ENCODE results near the gene KCNQ5. TPM values are rescaled to one million over a fixed set of nuclear protein-coding genes. Genes with fewer than 3 reads are reported as not detected.

Gene KCNQ5
- total RNA-seq, 1 experiment from 2014 or later, result 9.4 TPM

DNA sequence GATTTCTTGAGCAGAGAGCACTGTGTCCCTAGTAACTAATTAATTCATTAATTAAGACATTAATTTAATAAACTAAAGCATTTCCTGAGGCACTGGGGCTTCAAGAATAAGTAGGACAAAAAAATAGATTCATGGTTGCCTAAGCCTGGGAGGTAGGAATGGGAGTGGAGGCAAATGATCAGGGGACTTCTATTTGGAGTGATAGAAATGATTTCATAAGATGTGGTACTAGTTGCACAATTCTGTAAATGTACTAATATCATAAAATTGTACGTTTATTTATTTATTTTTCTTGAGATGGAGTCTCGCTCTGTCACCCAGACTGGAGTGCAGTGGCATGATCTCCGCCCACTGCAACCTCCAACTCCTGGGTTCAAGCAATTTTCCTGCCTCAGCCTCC, 316.2 kb downstream of the KCNQ5 start:
- no peaks in the 10 kb centered on the region for H3K4me1 ChIP-seq (ENCODE audit: control insufficient read depth, insufficient read depth, low read length)
- TF ChIP-seq POLR2AphosphoS5 (IDR thresholded peaks at IDR 0.05; ENCODE audit: low read depth, low read length) (no peak), TCF7L2 (IDR thresholded peaks at IDR 0.05; ENCODE audit: low read depth, low read length) (no peak), SIN3A (IDR thresholded peaks at IDR 0.05; ENCODE audit: borderline replicate concordance, insufficient read depth, low read depth, low read length) (no peak)
- TF ChIP-seq, protein P1, sequence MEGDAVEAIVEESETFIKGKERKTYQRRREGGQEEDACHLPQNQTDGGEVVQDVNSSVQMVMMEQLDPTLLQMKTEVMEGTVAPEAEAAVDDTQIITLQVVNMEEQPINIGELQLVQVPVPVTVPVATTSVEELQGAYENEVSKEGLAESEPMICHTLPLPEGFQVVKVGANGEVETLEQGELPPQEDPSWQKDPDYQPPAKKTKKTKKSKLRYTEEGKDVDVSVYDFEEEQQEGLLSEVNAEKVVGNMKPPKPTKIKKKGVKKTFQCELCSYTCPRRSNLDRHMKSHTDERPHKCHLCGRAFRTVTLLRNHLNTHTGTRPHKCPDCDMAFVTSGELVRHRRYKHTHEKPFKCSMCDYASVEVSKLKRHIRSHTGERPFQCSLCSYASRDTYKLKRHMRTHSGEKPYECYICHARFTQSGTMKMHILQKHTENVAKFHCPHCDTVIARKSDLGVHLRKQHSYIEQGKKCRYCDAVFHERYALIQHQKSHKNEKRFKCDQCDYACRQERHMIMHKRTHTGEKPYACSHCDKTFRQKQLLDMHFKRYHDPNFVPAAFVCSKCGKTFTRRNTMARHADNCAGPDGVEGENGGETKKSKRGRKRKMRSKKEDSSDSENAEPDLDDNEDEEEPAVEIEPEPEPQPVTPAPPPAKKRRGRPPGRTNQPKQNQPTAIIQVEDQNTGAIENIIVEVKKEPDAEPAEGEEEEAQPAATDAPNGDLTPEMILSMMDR (IDR thresholded peaks at IDR 0.05), result no peak
- TF ChIP-seq, protein P2, sequence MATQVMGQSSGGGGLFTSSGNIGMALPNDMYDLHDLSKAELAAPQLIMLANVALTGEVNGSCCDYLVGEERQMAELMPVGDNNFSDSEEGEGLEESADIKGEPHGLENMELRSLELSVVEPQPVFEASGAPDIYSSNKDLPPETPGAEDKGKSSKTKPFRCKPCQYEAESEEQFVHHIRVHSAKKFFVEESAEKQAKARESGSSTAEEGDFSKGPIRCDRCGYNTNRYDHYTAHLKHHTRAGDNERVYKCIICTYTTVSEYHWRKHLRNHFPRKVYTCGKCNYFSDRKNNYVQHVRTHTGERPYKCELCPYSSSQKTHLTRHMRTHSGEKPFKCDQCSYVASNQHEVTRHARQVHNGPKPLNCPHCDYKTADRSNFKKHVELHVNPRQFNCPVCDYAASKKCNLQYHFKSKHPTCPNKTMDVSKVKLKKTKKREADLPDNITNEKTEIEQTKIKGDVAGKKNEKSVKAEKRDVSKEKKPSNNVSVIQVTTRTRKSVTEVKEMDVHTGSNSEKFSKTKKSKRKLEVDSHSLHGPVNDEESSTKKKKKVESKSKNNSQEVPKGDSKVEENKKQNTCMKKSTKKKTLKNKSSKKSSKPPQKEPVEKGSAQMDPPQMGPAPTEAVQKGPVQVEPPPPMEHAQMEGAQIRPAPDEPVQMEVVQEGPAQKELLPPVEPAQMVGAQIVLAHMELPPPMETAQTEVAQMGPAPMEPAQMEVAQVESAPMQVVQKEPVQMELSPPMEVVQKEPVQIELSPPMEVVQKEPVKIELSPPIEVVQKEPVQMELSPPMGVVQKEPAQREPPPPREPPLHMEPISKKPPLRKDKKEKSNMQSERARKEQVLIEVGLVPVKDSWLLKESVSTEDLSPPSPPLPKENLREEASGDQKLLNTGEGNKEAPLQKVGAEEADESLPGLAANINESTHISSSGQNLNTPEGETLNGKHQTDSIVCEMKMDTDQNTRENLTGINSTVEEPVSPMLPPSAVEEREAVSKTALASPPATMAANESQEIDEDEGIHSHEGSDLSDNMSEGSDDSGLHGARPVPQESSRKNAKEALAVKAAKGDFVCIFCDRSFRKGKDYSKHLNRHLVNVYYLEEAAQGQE (IDR thresholded peaks at IDR 0.05; ENCODE audit: insufficient read depth in 1 of 2, low read depth in 2 of 2, low read length in 1 of 2), result no peak
- H3K9me3 ChIP-seq (ENCODE audit: control insufficient read depth, insufficient read depth, low read depth, low read length), result no peaks in the 10 kb centered on the region
- CTCF ChIA-PET, result no interaction called here
- intact Hi-C loops (cut with micrococcal nuclease; ENCODE audit: unreplicated experiment) (no loop called here), in situ Hi-C loops (cut with HindIII; ENCODE audit: low pct_unique_long_range_greater_than_20kb, low sequenced_read_pairs) (no loop called here)
- POLR2A ChIA-PET, result no interaction called here
- no peaks in the 10 kb centered on the region for H3K36me3 ChIP-seq (ENCODE audit: control insufficient read depth, insufficient read depth, low read length)
- no peak overlapping the region for H3K27ac ChIP-seq (ENCODE audit: low read length)
- no TSS peak for BruUV-seq (replicated peaks)
- H3K4me3 ChIP-seq (ENCODE audit: low read depth in 2 of 2, low read length in 2 of 2), result no peak overlapping the region
- no peaks in the 10 kb centered on the region for H3K27me3 ChIP-seq (ENCODE audit: control insufficient read depth, insufficient read depth, low read length)
- DNase-seq (ENCODE audit: low read depth, low spot score), result no peak
- ATAC-seq, result no peak

DNA sequence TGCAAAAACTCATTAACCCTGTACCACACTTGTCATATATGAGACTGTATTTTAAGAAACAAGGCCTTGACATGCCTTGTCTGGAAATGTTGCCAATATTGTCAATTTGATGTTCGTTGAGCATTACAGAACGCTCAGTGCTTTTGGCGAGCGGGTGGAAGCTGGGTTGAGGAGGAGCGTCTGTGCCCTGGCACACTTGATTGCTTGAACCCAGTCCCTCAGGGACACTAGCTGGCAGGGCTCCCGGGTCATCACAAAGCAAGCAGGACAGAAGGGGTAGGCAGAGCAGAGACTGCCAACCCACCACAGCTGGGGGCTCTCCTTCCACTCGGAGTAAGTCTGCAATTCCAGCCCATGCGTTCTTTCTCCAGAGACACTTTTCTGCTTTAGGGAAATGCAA, 317.1 kb downstream of the KCNQ5 start:
- ATAC-seq, result no peak
- no peak for DNase-seq (ENCODE audit: low read depth, low spot score)
- TF ChIP-seq, protein P2 (IDR thresholded peaks at IDR 0.05; ENCODE audit: insufficient read depth in 1 of 2, low read depth in 2 of 2, low read length in 1 of 2), result no peak
- no peak for TF ChIP-seq TCF7L2 (IDR thresholded peaks at IDR 0.05; ENCODE audit: low read depth, low read length)
- TF ChIP-seq POLR2AphosphoS5 (IDR thresholded peaks at IDR 0.05; ENCODE audit: low read depth, low read length), result no peak
- TF ChIP-seq, protein P1 (IDR thresholded peaks at IDR 0.05), result no peak
- TF ChIP-seq SIN3A (IDR thresholded peaks at IDR 0.05; ENCODE audit: borderline replicate concordance, insufficient read depth, low read depth, low read length), result no peak
- H3K4me1 ChIP-seq (ENCODE audit: control insufficient read depth, insufficient read depth, low read length), result no peaks in the 10 kb centered on the region
- H3K4me3 ChIP-seq (ENCODE audit: low read depth in 2 of 2, low read length in 2 of 2), result no peak overlapping the region
- H3K36me3 ChIP-seq (ENCODE audit: control insufficient read depth, insufficient read depth, low read length), result no peaks in the 10 kb centered on the region
- ChIA-PET POLR2A (no interaction called here), CTCF (no interaction called here)
- in situ Hi-C loops (cut with HindIII; ENCODE audit: low pct_unique_long_range_greater_than_20kb, low sequenced_read_pairs), result no loop called here
- no peak overlapping the region for H3K27ac ChIP-seq (ENCODE audit: low read length)
- intact Hi-C loops (cut with micrococcal nuclease; ENCODE audit: unreplicated experiment), result no loop called here
- no peaks in the 10 kb centered on the region for H3K27me3 ChIP-seq (ENCODE audit: control insufficient read depth, insufficient read depth, low read length)
- BruUV-seq (replicated peaks), result no TSS peak
- no peaks in the 10 kb centered on the region for H3K9me3 ChIP-seq (ENCODE audit: control insufficient read depth, insufficient read depth, low read depth, low read length)

Data from Panc1 (cell line).